Esophagus squamous epithelium (tissue), 4 donors: Measurements from ENCODE around the gene TNFRSF25.

Experiments
- CTCF ChIP-seq, 6 experiments: fragments of 450-650 bp in 4 of 6; fragments of 200-600 bp in 2 of 6; sonication (generic) in 2 of 6; IDR thresholded peaks; one replicate each; pipeline ENCODE4 v1.5.1; 2016 to 2019; ENCODE audit warnings: antibody characterized with exemption in 6 of 6, mild to moderate bottlenecking in 4 of 6, moderate library complexity in 4 of 6
- POLR2A ChIP-seq, 4 donors: fragments of 450-650 bp; IDR thresholded peaks; one replicate each; pipeline ENCODE4 v1.6.1; 2017; ENCODE audit warnings: antibody characterized with exemption in 4 of 4, mild to moderate bottlenecking in 4 of 4, moderate library complexity in 3 of 4

GRCh38 chr1:6494627-6495026, 28.7 kb upstream of the TNFRSF25 start:
- TF ChIP-seq CTCF (IDR thresholded peaks at IDR 0.05) (no peak), POLR2A (IDR thresholded peaks at IDR 0.05) (no peak)
